Loucy (cell line): ENCODE measurements around the gene GALNT9.

Experiments used
- EZH2phosphoT487 ChIP-seq: fragments of 200-600 bp; IDR thresholded peaks from 2 replicates; pipeline ENCODE4 v1.6.1; 2018; ENCODE audit warnings: antibody characterized with exemption, mild to moderate bottlenecking, moderate library complexity, borderline replicate concordance
- TF ChIP-seq, protein P1 (sequence below): fragments of 200-600 bp; sonication (generic); conservative IDR thresholded peaks from 2 replicates; pipeline ENCODE4 v1.5.1; 2014; ENCODE audit warnings: mild to moderate bottlenecking, antibody characterized with exemption, low read length

DNA sequence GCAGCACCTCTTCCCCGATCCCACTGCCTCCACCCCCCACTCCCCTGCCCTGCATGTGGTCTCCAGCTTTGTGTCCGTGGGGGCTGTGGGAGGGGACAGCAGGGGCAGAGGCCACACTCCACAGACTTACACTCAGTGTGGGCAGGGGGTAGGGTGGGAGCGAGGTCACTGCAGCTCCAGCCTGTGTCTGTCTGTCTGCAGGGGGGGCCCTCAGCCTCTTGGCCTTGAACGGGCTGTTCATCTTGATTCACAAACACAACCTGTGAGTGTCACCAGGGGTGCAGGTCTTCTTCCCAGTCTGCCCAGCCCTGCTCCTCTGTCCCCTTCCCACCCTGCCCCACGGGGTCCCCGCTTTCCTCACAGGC is 178.6 kb downstream of the GALNT9 start:
- TF ChIP-seq, protein P1, sequence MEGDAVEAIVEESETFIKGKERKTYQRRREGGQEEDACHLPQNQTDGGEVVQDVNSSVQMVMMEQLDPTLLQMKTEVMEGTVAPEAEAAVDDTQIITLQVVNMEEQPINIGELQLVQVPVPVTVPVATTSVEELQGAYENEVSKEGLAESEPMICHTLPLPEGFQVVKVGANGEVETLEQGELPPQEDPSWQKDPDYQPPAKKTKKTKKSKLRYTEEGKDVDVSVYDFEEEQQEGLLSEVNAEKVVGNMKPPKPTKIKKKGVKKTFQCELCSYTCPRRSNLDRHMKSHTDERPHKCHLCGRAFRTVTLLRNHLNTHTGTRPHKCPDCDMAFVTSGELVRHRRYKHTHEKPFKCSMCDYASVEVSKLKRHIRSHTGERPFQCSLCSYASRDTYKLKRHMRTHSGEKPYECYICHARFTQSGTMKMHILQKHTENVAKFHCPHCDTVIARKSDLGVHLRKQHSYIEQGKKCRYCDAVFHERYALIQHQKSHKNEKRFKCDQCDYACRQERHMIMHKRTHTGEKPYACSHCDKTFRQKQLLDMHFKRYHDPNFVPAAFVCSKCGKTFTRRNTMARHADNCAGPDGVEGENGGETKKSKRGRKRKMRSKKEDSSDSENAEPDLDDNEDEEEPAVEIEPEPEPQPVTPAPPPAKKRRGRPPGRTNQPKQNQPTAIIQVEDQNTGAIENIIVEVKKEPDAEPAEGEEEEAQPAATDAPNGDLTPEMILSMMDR, result no peak
- TF ChIP-seq EZH2phosphoT487, result no peak
